GM13977 (cell line): ENCODE results near the gene ADAMTSL3.

Source experiments
- DNase-seq: peaks from one replicate; pipeline ENCODE4 v3.0.0; 2012; ENCODE audit warnings: low spot score
- CTCF ChIP-seq: IDR thresholded peaks from 2 replicates; pipeline ENCODE4 v1.5.1; 2012; ENCODE audit warnings: mild to moderate bottlenecking, control low read depth; ENCODE audit not compliant: insufficient read depth; ENCODE audit errors: extremely low read depth, missing control alignments
- in situ Hi-C: fragments of 300-500 bp; cut with MboI; formaldehyde crosslinking; loops from one replicate; pipeline ENCODE4 v1.12.0; 2022; ENCODE audit warnings: low sequenced_read_pairs, low pct_unique_long_range_greater_than_20kb, mixed read lengths, inconsistent platforms; ENCODE audit not compliant: unreplicated experiment

Gene ADAMTSL3

GRCh38 chr15:83644439-83644838, 9.5 kb upstream of the ADAMTSL3 start:
- DNase-seq = no peak
- TF ChIP-seq CTCF = no peak
- in situ Hi-C loops = no loop called here

- DNase-seq = no peak
- in situ Hi-C loops = no loop called here
- no peak for TF ChIP-seq CTCF
Observed at GRCh38 chr15:83650831-83651230, 3.1 kb upstream of the ADAMTSL3 start.

GRCh38 chr15:83651541-83651940, 2.4 kb upstream of the ADAMTSL3 start:
- no peak for TF ChIP-seq CTCF
- in situ Hi-C loops = no loop called here

GRCh38 chr15:83652626-83653204, 1.2 kb upstream of the ADAMTSL3 start:
- in situ Hi-C loops = no loop called here
- TF ChIP-seq CTCF = no peak
- DNase-seq = no peak

More at GRCh38 chr15:83651541-83651940, 2.4 kb upstream of the ADAMTSL3 start:
- DNase-seq = no peak

- DNase-seq = no peak
- in situ Hi-C loops = no loop called here
- no peak for TF ChIP-seq CTCF
Observed at GRCh38 chr15:83653288-83653638, 660 bp upstream of the ADAMTSL3 start.

GRCh38 chr15:83654379-83655236, 685 bp downstream of the ADAMTSL3 start:
- no peak for TF ChIP-seq CTCF
- DNase-seq = no peak
- in situ Hi-C loops = no loop called here

GRCh38 chr15:83655237-83655616, 1.3 kb downstream of the ADAMTSL3 start:
- no peak for TF ChIP-seq CTCF
- in situ Hi-C loops = no loop called here
- no peak for DNase-seq
